Measurements from ENCODE around the gene SLC35F6. TPM values are rescaled to one million over a fixed set of nuclear protein-coding genes. Genes with fewer than 3 reads are reported as not detected.

SLC35F6 gene
- polyA plus RNA-seq, 1 donor from 2014 or later, result 10.8 TPM

GRCh38 chr2:26818972-26819371, 54.9 kb downstream of the SLC35F6 start:
- no peak for TF ChIP-seq CTCF (IDR thresholded peaks at IDR 0.05; ENCODE audit: poor library complexity, severe bottlenecking)
- no peak for TF ChIP-seq TAF1 (IDR thresholded peaks at IDR 0.05; ENCODE audit: low read depth)
- TF ChIP-seq RAD21 (conservative IDR thresholded peaks at IDR 0.05), result no peak
- TF ChIP-seq EP300 (conservative IDR thresholded peaks at IDR 0.05; ENCODE audit: poor library complexity, severe bottlenecking), result no peak
- no peak for TF ChIP-seq SMC3 (conservative IDR thresholded peaks at IDR 0.05; ENCODE audit: poor library complexity)
- no peak for TF ChIP-seq POLR2AphosphoS5 (IDR thresholded peaks at IDR 0.05)
- TF ChIP-seq EZH2 (IDR thresholded peaks at IDR 0.05; ENCODE audit: borderline replicate concordance, insufficient read depth, low read length, poor library complexity, severe bottlenecking), result no peak
- no peak for TF ChIP-seq MXI1 (conservative IDR thresholded peaks at IDR 0.05; ENCODE audit: poor library complexity, severe bottlenecking)
- H3K79me2 ChIP-seq (replicated peaks; ENCODE audit: insufficient read depth, low read length), result no peaks in the 10 kb centered on the region
- no peaks in the 10 kb centered on the region for H3F3A ChIP-seq (ENCODE audit: insufficient read depth, low read length, poor library complexity, severe bottlenecking)
- no peaks in the 10 kb centered on the region for H3K9me3 ChIP-seq (ENCODE audit: low read length)
- no peaks in the 10 kb centered on the region for H3K36me3 ChIP-seq (ENCODE audit: insufficient read depth, low read length)
- H3K4me3 ChIP-seq (ENCODE audit: low read length), result no peak overlapping the region
- H3K27me3 ChIP-seq (ENCODE audit: insufficient read depth, low read depth, low read length), result no peaks in the 10 kb centered on the region
- no peak overlapping the region for H3K4me2 ChIP-seq (ENCODE audit: low read length)
- H3K9ac ChIP-seq (ENCODE audit: low read length), result no peak overlapping the region
- H3K27ac ChIP-seq (ENCODE audit: low read length), result no peak overlapping the region
- H3K9me2 ChIP-seq (ENCODE audit: insufficient read depth, low read length), result no peaks in the 10 kb centered on the region
- H2AFZ ChIP-seq (ENCODE audit: low read depth, low read length), result no peak overlapping the region
- H4K20me1 ChIP-seq (ENCODE audit: insufficient read depth), result no peaks in the 10 kb centered on the region

GRCh38 chr2:26820932-26821331, 56.8 kb downstream of the SLC35F6 start:
- Histone ChIP-seq H3K27me3 (ENCODE audit: insufficient read depth, low read depth, low read length) (no peaks in the 10 kb centered on the region), H3K27ac (ENCODE audit: low read length) (no peak overlapping the region), H3K36me3 (ENCODE audit: insufficient read depth, low read length) (no peaks in the 10 kb centered on the region), H2AFZ (ENCODE audit: low read depth, low read length) (no peak overlapping the region), H3K4me3 (ENCODE audit: low read length) (no peak overlapping the region), H3K9ac (ENCODE audit: low read length) (no peak overlapping the region), H3K9me2 (ENCODE audit: insufficient read depth, low read length) (no peaks in the 10 kb centered on the region), H3K79me2 (replicated peaks; ENCODE audit: insufficient read depth, low read length) (no peaks in the 10 kb centered on the region), H3F3A (ENCODE audit: insufficient read depth, low read length, poor library complexity, severe bottlenecking) (no peaks in the 10 kb centered on the region), H3K9me3 (ENCODE audit: low read length) (no peaks in the 10 kb centered on the region), H4K20me1 (ENCODE audit: insufficient read depth) (no peaks in the 10 kb centered on the region), H3K4me2 (ENCODE audit: low read length) (no peak overlapping the region)
- TF ChIP-seq MXI1 (conservative IDR thresholded peaks at IDR 0.05; ENCODE audit: poor library complexity, severe bottlenecking), result no peak
- no peak for TF ChIP-seq EZH2 (IDR thresholded peaks at IDR 0.05; ENCODE audit: borderline replicate concordance, insufficient read depth, low read length, poor library complexity, severe bottlenecking)
- no peak for TF ChIP-seq CTCF (IDR thresholded peaks at IDR 0.05; ENCODE audit: poor library complexity, severe bottlenecking)
- TF ChIP-seq EP300 (conservative IDR thresholded peaks at IDR 0.05; ENCODE audit: poor library complexity, severe bottlenecking), result no peak
- TF ChIP-seq REST (IDR thresholded peaks at IDR 0.05; ENCODE audit: borderline replicate concordance), result no peak
- no peak for TF ChIP-seq TAF1 (IDR thresholded peaks at IDR 0.05; ENCODE audit: low read depth)
- no peak for TF ChIP-seq RAD21 (conservative IDR thresholded peaks at IDR 0.05)
- TF ChIP-seq POLR2AphosphoS5 (IDR thresholded peaks at IDR 0.05), result no peak
- TF ChIP-seq SMC3 (conservative IDR thresholded peaks at IDR 0.05; ENCODE audit: poor library complexity), result no peak
